ENCODE data around the gene THRAP3. TPM values are rescaled to one million over a fixed set of nuclear protein-coding genes. Genes with fewer than 3 reads are reported as not detected.
"Not testable (repeated sequence)": the region's sequence is repeated elsewhere in the genome, so short reads cannot be mapped to it uniquely, and the experiment has no call there.

The THRAP3 gene
- total RNA-seq, 2 donors from 2014 or later, result 76.6 to 79.1 TPM

GRCh38 chr1:36238433-36238832 lies 14.2 kb downstream of the THRAP3 start:
- no peak for DNase-seq (ENCODE audit: low spot score)
- intact Hi-C loops (cut with DNase I), result no loop called here

- intact Hi-C loops (cut with DNase I), result no loop called here
- no peak for DNase-seq (ENCODE audit: low spot score)
These were observed 15.8 kb downstream of the THRAP3 start for GRCh38 chr1:36239941-36240637.

GRCh38 chr1:36247538-36247937 lies 23.3 kb downstream of the THRAP3 start:
- intact Hi-C loops (cut with DNase I), result no loop called here
- DNase-seq (ENCODE audit: low spot score), result no peak

- DNase-seq (ENCODE audit: low spot score), result peak; percentile 91
- intact Hi-C loops (cut with DNase I), result no loop called here
These were observed 24.1 kb downstream of the THRAP3 start for GRCh38 chr1:36248250-36248894.

- no peak for DNase-seq (ENCODE audit: low spot score)
- intact Hi-C loops (cut with DNase I), result no loop called here
These were observed 27.7 kb downstream of the THRAP3 start for GRCh38 chr1:36251794-36252481.

- intact Hi-C loops (cut with DNase I); DNase-seq (ENCODE audit: low spot score): not testable (repeated sequence)
These were observed 28.2 kb downstream of the THRAP3 start for GRCh38 chr1:36252482-36252824.

GRCh38 chr1:36253161-36253862 lies 29.1 kb downstream of the THRAP3 start:
- intact Hi-C loops (cut with DNase I), result no loop called here
- DNase-seq (ENCODE audit: low spot score), result no peak

GRCh38 chr1:36256558-36257374 lies 32.5 kb downstream of the THRAP3 start:
- DNase-seq (ENCODE audit: low spot score), result no peak
- intact Hi-C loops (cut with DNase I), result no loop called here

GRCh38 chr1:36257375-36257767 lies 33.1 kb downstream of the THRAP3 start:
- intact Hi-C loops (cut with DNase I), result no loop called here
- no peak for DNase-seq (ENCODE audit: low spot score)

GRCh38 chr1:36258960-36259344 lies 34.7 kb downstream of the THRAP3 start:
- DNase-seq (ENCODE audit: low spot score), result no peak
- intact Hi-C loops (cut with DNase I), result no loop called here

GRCh38 chr1:36268981-36269380 lies 44.7 kb downstream of the THRAP3 start:
- intact Hi-C loops (cut with DNase I), result no loop called here
- no peak for DNase-seq (ENCODE audit: low spot score)

- intact Hi-C loops (cut with DNase I), result no loop called here
These were observed 45.2 kb downstream of the THRAP3 start for GRCh38 chr1:36269408-36269838.

GRCh38 chr1:36273024-36273423 lies 48.8 kb downstream of the THRAP3 start:
- DNase-seq (ENCODE audit: low spot score), result no peak
- intact Hi-C loops (cut with DNase I), result no loop called here

More at GRCh38 chr1:36269408-36269838, 45.2 kb downstream of the THRAP3 start:
- DNase-seq (ENCODE audit: low spot score), result no peak

GRCh38 chr1:36274201-36274600 lies 50.0 kb downstream of the THRAP3 start:
- intact Hi-C loops (cut with DNase I), result no loop called here
- no peak for DNase-seq (ENCODE audit: low spot score)

GRCh38 chr1:36276688-36277087 lies 52.4 kb downstream of the THRAP3 start:
- intact Hi-C loops (cut with DNase I), result no loop called here
- no peak for DNase-seq (ENCODE audit: low spot score)

- DNase-seq (ENCODE audit: low spot score), result no peak
- intact Hi-C loops (cut with DNase I), result no loop called here
These were observed 55.0 kb downstream of the THRAP3 start for GRCh38 chr1:36279110-36279788.

GRCh38 chr1:36279789-36280296 lies 55.6 kb downstream of the THRAP3 start:
- intact Hi-C loops (cut with DNase I), result loop anchor here in 1 of 2 donors (5.0 kb wide), 1 partner anchor 48 kb away; no protein-coding TSS in a partner anchor
- DNase-seq (ENCODE audit: low spot score), result no peak

- intact Hi-C loops (cut with DNase I), result loop anchor here in 1 of 2 donors (5.0 kb wide), 1 partner anchor 52 kb away; no protein-coding TSS in a partner anchor
- DNase-seq (ENCODE audit: low spot score), result no peak
These were observed 59.8 kb downstream of the THRAP3 start for GRCh38 chr1:36284061-36284460.
